GM11168 (cell line): ENCODE measurements around the gene TTLL1.

Experiments
- in situ Hi-C: fragments of 300-500 bp; cut with MboI; formaldehyde crosslinking; loops from one replicate; pipeline ENCODE4 v1.12.0; 2022; ENCODE audit warnings: low sequenced_read_pairs; ENCODE audit not compliant: unreplicated experiment

Gene TTLL1

GRCh38 chr22:43015677-43016042 lies 73.5 kb downstream of the TTLL1 start:
- in situ Hi-C loops, result no loop called here

- in situ Hi-C loops, result no loop called here
Observed at GRCh38 chr22:43014869-43015676, 74.1 kb downstream of the TTLL1 start, which contains the start of gene PACSIN2. Gene PACSIN2, minus strand, starts transcription at chr22:43015149. Its CDS starts 103,069 bp downstream, at chr22:42912080.

DNA sequence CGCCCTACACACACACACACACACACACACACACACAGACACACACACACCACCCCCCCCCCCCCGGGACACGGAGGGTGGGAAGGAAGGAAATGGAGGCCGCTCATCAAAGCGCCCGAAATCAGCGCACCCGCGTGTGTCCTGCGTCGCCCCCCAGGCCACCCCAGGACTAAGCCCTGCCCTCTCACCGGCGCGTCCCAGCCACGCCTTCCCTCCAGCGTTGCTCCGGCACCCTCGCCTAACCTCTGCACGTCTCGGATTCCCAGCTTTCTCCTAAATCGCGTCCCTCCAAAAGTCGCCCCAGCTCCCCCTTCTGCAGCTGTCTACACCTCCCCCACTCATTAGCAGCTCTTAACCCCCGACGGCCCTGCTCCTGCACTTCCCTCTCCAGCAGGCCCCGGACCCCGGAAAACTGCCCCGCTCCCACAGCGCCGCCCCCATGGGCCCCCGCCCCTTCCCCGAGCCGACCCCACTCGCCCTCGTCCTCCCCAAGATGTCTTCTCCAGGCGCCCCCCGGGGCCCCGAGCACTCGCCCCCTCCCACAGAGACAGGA lies 74.8 kb downstream of the TTLL1 start:
- in situ Hi-C loops, result no loop called here

DNA sequence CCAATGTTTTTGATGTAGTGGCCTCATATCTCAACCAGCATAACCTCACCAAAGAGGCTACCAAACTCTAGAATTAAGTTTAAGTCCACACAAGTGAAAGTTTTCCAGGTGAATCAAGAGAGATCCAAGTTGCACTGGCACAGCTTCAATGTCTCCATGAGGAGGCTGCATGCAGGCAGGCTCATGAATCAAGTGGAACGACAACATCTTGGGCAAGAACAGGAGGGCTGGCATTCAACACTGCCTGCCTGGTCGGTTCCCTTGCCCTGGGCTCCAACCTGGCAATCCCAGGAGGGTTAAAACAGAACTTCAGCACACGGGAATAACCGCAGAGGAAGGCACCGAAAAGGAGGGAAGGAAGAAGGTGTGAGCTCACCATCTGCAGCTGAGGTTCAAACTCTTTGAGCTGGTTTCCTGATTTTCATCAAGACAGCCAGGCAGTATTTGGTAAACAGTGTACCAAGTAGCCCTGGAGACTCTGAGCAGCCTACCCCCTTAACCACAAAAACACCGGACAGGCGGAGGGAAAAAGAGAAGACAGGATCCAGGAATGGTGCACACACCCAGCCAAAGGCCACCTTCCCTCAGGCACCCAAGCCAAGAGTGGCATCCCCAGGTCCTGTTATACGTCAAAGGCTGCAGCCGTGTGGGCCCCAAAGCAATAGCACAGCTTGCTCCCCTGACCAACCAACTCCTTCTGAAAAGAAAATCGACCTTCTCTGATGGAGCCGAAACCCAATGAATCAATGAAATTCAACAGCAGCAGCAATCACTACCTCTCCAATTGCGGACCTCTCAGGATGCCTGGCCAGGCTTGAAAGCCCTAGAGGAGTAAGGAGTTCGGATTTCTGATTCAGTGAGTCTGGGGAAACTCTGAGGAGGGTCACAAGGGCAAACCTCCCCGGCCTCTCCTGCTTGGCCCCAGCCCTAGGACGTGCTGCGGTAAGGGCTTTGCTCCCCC lies 75.6 kb downstream of the TTLL1 start:
- in situ Hi-C loops, result no loop called here

GRCh38 chr22:43012390-43012789 lies 76.8 kb downstream of the TTLL1 start:
- in situ Hi-C loops, result no loop called here

GRCh38 chr22:43011079-43011478 lies 78.1 kb downstream of the TTLL1 start:
- in situ Hi-C loops, result no loop called here

GRCh38 chr22:43009444-43009843 lies 79.7 kb downstream of the TTLL1 start:
- in situ Hi-C loops, result no loop called here

DNA sequence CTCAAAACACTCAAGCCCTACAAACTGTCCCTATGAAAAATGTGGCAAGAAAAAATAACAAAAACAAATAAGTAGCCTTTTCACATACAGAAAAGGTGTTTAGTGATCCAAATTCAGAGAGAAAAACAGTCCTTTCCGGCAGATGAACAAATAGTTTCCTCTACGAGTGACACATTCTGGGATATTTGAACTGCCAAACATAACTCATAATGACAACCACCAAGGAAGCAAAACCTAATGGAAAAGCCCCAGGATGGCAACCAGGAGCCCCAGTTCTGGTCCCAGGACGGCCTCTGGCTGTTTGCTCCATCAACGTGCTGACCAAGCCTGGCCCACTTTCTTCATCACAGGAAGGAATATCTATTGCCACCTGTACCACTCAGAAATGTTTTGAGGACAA lies 80.3 kb downstream of the TTLL1 start:
- in situ Hi-C loops, result no loop called here

DNA sequence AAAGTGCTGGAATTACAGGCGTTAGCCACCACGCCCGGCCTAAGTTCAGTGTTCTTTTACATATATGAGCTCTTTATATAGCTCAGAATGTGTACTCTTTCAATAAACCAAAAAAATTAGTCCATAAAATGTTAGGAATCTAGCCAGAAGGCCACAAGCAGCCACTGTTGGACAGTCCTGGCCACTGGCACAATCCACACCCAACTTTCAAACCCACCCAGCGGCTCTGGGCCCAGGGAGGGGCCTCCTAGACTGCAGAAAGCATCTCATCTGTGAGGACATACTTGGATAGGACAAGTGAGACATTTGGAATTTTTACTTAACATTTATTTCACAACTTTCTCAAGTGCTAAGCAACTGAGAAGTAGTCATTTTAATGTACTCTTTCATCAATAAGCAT lies 80.7 kb downstream of the TTLL1 start:
- in situ Hi-C loops, result no loop called here

DNA sequence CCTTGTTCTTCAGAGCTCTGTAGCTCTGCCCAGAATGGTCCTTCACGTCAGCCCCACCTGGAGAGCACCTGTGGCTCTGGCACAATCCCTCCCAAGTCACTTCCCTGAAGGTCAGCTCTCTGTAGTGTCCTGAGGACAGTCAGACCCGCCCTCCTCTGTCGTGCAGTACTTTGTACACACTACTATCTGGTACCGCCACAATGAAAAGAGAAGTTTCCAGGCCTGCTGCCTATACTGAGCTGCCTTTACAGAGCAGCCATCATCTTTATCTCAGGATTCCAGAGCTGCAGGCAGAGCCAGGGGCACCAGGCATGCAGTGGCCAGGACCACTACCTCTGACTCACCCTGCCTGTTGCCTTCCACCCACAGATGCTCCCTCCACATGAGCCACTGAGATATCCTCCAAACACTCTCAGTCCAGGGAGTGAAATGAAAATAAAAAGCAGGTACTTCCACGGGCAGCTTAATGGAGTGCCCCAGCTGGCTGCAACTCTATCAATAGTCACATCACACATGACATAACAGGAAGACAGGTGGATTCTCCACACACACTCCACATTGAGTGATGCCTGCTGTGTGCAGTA lies 81.6 kb downstream of the TTLL1 start:
- in situ Hi-C loops, result no loop called here

DNA sequence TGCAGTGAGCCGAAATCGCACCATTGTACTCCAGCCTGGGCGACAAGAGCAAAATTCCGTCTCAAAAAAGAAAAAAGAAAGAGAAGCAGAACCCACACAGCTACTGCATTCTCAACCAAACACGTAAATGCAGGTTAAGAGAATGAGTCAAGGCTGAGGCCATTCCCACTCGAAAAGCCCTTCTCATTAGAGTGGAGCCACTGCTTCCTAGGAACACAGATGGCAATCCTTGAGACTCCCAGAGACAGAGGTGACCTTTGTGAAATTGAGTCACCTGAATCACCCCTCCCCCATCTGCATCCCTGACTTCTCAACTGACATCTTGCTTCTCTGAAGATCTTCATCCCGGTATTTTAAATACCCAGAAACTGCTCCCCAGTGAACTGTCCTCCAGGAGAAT lies 82.4 kb downstream of the TTLL1 start:
- in situ Hi-C loops, result no loop called here

DNA sequence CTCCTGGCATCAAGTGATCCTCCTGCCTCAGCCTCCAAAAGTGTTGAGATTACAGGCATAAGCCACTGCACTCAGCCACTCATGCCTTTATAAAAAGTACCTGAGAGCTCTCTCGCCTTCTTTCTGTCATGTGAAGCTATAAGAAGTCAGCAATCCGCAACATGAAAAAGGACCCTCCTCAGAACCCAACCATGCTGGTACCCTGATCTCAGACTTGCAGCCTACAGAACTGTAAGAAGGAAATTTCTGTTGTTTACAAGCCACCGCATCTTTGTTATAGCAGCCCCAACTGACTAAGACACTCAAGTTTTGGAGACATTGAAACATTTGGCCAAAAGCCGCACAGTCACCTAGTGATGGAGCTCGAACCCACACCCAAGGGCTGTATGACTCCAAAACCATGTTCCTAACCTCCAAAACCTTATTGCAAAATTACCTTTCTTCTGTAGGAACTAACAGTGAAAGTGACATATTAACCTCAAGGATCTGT lies 83.1 kb downstream of the TTLL1 start:
- in situ Hi-C loops, result no loop called here

DNA sequence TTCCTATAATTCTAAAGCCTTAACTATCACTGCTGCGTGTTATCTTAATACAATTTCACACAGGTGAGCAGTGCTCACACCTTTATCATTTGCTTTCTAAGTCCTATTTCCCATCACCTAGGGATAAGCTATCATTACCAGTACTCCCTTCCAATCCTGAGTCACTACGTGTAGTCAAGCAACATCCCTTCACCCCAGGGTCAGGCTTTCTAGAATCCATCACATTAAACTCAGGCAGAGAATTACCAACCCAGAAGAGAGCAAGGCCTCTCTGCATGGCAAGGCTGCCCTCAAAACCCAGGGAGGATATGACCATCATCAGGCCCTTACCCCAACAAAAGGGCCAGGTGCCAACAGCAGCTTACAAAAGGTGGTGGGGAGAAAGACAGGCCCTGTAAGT lies 84.1 kb downstream of the TTLL1 start:
- in situ Hi-C loops, result no loop called here

DNA sequence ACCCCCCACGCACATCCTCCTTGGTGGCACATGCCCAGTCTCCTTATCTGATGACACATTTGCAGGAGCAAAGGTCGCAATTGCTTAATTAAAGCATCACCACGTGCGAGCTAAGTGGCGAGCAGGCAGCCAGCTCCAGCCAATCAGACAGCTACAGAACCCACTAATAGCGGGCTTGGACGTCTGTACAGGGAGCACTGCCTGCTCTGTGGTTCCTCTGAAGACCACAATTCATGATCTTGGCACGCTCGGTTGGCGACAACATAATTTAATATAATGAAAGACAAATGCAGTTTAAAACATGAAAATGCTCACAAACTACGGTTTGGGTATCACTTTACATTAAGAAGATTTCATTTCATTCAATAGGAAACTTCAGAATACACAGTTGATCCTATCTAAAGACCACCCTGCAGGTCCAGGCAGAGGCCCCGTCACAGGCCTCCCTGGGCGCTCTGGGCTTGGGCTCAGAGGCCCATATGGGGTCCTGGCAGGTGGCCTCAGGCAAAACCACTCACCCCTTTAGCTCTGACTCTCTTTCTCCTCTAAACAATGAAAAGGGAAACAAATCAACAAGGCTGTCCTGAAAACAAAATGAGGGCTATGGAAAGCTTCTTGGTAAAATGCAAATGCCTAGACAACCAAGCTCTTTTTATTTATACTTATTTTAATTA lies 84.7 kb downstream of the TTLL1 start:
- in situ Hi-C loops, result no loop called here

DNA sequence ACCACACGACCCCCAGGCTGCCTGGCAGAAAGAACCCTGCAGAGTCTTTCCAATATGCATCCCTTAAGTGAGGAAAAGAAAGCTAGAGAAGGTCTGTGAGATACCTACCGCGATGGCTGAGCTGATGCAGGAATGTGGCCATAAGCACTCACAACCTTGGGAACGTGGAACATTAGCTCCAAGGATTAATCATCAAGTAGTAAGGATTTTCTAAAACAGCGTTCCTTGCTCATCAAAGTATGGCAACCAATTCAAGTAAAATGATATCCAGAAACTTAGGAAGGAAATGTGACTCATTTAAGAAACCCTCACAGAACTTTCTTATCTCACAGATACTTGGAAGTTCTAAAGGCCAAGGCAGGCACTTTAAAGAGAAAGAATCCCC lies 87.0 kb downstream of the TTLL1 start:
- in situ Hi-C loops, result no loop called here

DNA sequence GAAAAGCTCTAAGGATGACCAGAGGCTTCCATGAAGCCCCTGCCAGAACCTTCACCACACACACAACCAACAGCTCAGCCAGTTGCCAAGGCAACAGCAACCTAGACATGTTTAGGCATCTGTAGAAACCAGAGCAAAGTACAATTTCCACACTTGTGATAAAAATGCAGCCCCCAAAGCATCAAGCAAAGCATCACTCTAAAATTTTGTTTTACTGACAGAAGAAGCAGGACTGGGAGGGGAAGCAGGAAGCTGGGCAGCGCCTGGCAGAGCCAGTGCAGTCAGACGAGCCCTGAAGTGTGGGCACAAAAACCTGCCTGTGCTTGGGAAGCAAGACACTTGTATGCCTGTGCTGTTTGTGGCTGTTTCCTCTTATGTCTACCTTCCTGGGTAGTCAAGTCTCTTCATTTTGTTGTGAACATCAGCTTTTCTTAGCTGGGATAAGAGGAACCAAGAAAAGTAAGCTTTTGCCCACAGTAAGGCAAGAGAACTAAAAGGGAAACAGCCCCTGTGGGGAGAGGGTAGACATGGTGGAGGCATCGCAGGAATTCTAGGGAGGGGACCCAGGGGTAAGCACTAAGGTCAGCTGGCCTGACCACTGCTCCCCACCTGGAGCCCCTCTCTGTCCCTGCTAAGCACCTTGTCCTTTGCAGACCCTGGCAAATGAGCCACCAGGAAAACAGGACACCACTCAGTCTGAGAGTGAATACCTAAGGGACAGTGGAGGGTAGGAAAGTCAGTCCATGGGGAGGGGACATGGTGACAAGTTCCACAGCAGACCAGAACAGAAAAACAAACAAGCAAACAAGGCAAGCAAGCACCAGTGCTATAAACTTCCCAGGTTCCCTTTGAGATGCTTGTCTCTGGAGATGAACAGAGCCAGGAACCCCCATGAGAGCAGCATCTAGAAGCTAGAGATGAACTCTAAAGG lies 87.7 kb downstream of the TTLL1 start:
- in situ Hi-C loops, result no loop called here

GRCh38 chr22:43000441-43001175 lies 88.6 kb downstream of the TTLL1 start:
- in situ Hi-C loops, result no loop called here

GRCh38 chr22:42997582-42998090 lies 91.6 kb downstream of the TTLL1 start:
- in situ Hi-C loops, result no loop called here
